H1 (cell line): ENCODE measurements around the gene GLO1. TPM values are rescaled to one million over a fixed set of nuclear protein-coding genes. Genes with fewer than 3 reads are reported as not detected.

ENCODE experiments used
- CTCF ChIA-PET: fragments of 300-600 bp; sonication (Branson Sonifier 250); formaldehyde crosslinking; loops from one replicate; lab custom pipeline; 2021; ENCODE audit not compliant: partially characterized antibody; lab: Charles Lee
- POLR2A ChIA-PET: fragments of 300-600 bp; sonication (Branson Sonifier 250); formaldehyde crosslinking; loops from one replicate; lab custom pipeline; 2021; ENCODE audit warnings: inconsistent platforms; ENCODE audit not compliant: partially characterized antibody; lab: Charles Lee
- DNase-seq, 2 experiments: peaks; one replicate each; pipeline versions ENCODE4 v3.0.0 to v3.0.0-alpha.2; 2010 to 2022; ENCODE audit warnings: low spot score in 2 of 2, low read depth in 1 of 2, mixed read lengths in 1 of 2
- FAIRE-seq: peaks from 2 replicates; lab custom pipeline; 2011; peaks lifted over from hg19 to GRCh38; lab: Jason Lieb, UNC
- H2AFZ ChIP-seq: 2 replicates; pipeline ENCODE4 v1.8.1; 2012; ENCODE audit warnings: low read length, inconsistent platforms
- H2AK5ac ChIP-seq: 2 replicates; pipeline ENCODE4 v1.6.1; 2013; ENCODE audit warnings: low read depth, low read length
- H2BK120ac ChIP-seq: replicated peaks from 2 replicates; pipeline ENCODE3; 2013; ENCODE audit warnings: low read depth, low read length, inconsistent platforms
- H2BK12ac ChIP-seq: 2 replicates; pipeline ENCODE4 v1.6.1; 2013; ENCODE audit warnings: low read depth, low read length
- H2BK15ac ChIP-seq: 2 replicates; pipeline ENCODE4 v1.6.1; 2013; ENCODE audit warnings: low read length
- H2BK20ac ChIP-seq: 2 replicates; pipeline ENCODE4 v1.6.1; 2013; ENCODE audit warnings: low read length
- H2BK5ac ChIP-seq: 2 replicates; pipeline ENCODE4 v1.6.1; 2013; ENCODE audit warnings: low read depth, low read length
- H3K14ac ChIP-seq: 2 replicates; pipeline ENCODE4 v1.6.1; 2013; ENCODE audit warnings: inconsistent platforms; ENCODE audit not compliant: insufficient read length
- H3K18ac ChIP-seq: 2 replicates; pipeline ENCODE4 v1.6.1; 2013; ENCODE audit warnings: low read length; ENCODE audit errors: extremely low read depth
- H3K23ac ChIP-seq: 2 replicates; pipeline ENCODE4 v1.6.1; 2013; ENCODE audit warnings: inconsistent platforms; ENCODE audit not compliant: insufficient read length
- H3K23me2 ChIP-seq: 2 replicates; pipeline ENCODE4 v1.6.1; 2013; ENCODE audit warnings: low read depth, low read length
- H3K27ac ChIP-seq: 2 replicates; pipeline ENCODE4 v1.6.1; 2011; ENCODE audit warnings: low read depth, low read length, inconsistent platforms
- H3K27me3 ChIP-seq, 4 experiments: replicated peaks in 1 of 4; 1 replicate in 1 of 4; 2 replicates in 3 of 4; pipeline versions ENCODE4 v1.6.1 to v1.8.1; 2011 to 2013; ENCODE audit warnings: low read length in 3 of 4, mild to moderate bottlenecking in 3 of 4, inconsistent platforms in 2 of 4, mixed read lengths in 2 of 4, moderate library complexity in 1 of 4; ENCODE audit not compliant: control insufficient read depth in 3 of 4, insufficient read depth in 3 of 4; ENCODE audit errors: extremely low read depth in 1 of 4
- H3K36me3 ChIP-seq, 4 experiments: 2 replicates each; pipeline versions ENCODE4 v1.6.1 to v1.8.1; 2011 to 2013; ENCODE audit warnings: mild to moderate bottlenecking in 4 of 4, low read length in 3 of 4, moderate library complexity in 2 of 4, control low read depth in 1 of 4, inconsistent platforms in 1 of 4; ENCODE audit not compliant: insufficient read depth in 4 of 4, control insufficient read depth in 2 of 4
- H3K4ac ChIP-seq: replicated peaks from 2 replicates; pipeline ENCODE3; 2013; ENCODE audit warnings: low read length, low read depth, mixed read lengths, inconsistent platforms; ENCODE audit not compliant: insufficient read length
- H3K4me1 ChIP-seq, 4 experiments: replicated peaks in 1 of 4; 1 replicate in 1 of 4; 2 replicates in 3 of 4; pipeline versions ENCODE4 v1.6.1 to v1.8.1; 2011 to 2013; ENCODE audit warnings: low read length in 3 of 4, inconsistent platforms in 2 of 4, mixed read lengths in 1 of 4; ENCODE audit not compliant: insufficient read depth in 4 of 4, control insufficient read depth in 3 of 4
- H3K4me2 ChIP-seq, 2 experiments: 2 replicates each; pipeline versions ENCODE4 v1.6.1 to v1.8.1; 2011 to 2013; ENCODE audit warnings: low read depth in 2 of 2, low read length in 2 of 2, control low read depth in 1 of 2, inconsistent platforms in 1 of 2, mild to moderate bottlenecking in 1 of 2; ENCODE audit not compliant: insufficient read depth in 1 of 2
- H3K4me3 ChIP-seq, 4 experiments: fragments of 200-600, 300-600 bp in 1 of 4; sonication (generic), shearing (Covaris generic), sonication (Bioruptor Twin) in 1 of 4; 2 replicates each; pipeline versions ENCODE4 v1.5.1 to v1.8.1; 2011 to 2016; ENCODE audit warnings: low read length in 4 of 4, low read depth in 3 of 4, control low read depth in 2 of 4, inconsistent platforms in 2 of 4, mild to moderate bottlenecking in 2 of 4, mixed read lengths in 1 of 4, moderate library complexity in 1 of 4; ENCODE audit not compliant: insufficient read depth in 2 of 4; ENCODE audit errors: extremely low read depth in 1 of 4
- H3K56ac ChIP-seq: replicated peaks from 2 replicates; pipeline ENCODE3; 2013; ENCODE audit warnings: low read depth, mild to moderate bottlenecking, mixed read lengths, low read length, inconsistent platforms; ENCODE audit not compliant: insufficient read length
- H3K79me1 ChIP-seq: 2 replicates; pipeline ENCODE4 v1.6.1; 2013; ENCODE audit warnings: low read depth, low read length, control low read depth
- H3K79me2 ChIP-seq, 2 experiments: 2 replicates each; pipeline versions ENCODE4 v1.6.1 to v1.8.1; 2012 to 2013; ENCODE audit warnings: low read length in 2 of 2, mild to moderate bottlenecking in 2 of 2, inconsistent platforms in 1 of 2; ENCODE audit not compliant: insufficient read depth in 2 of 2, control insufficient read depth in 1 of 2
- H3K9ac ChIP-seq, 4 experiments: replicated peaks in 1 of 4; 1 replicate in 1 of 4; 2 replicates in 3 of 4; pipeline versions ENCODE4 v1.6.1 to v1.8.1; 2011 to 2013; ENCODE audit warnings: low read depth in 3 of 4, low read length in 3 of 4, control low read depth in 2 of 4, mild to moderate bottlenecking in 2 of 4, moderate library complexity in 2 of 4, inconsistent platforms in 1 of 4; ENCODE audit errors: extremely low read depth in 1 of 4
- H3K9me3 ChIP-seq, 2 experiments: 2 replicates each; pipeline versions ENCODE4 v1.6.1 to v1.8.1; 2012 to 2013; ENCODE audit warnings: mild to moderate bottlenecking in 2 of 2, moderate library complexity in 2 of 2, control low read depth in 1 of 2, inconsistent platforms in 1 of 2, low read depth in 1 of 2, low read length in 1 of 2, mixed read lengths in 1 of 2; ENCODE audit not compliant: insufficient read depth in 2 of 2
- H4K20me1 ChIP-seq, 2 experiments: replicated peaks in 1 of 2; 2 replicates each; pipeline versions ENCODE3 to v1.8.1; 2011 to 2013; ENCODE audit warnings: inconsistent platforms in 2 of 2, low read length in 2 of 2, mild to moderate bottlenecking in 1 of 2; ENCODE audit not compliant: insufficient read depth in 2 of 2, control insufficient read depth in 1 of 2
- H4K5ac ChIP-seq: 2 replicates; pipeline ENCODE4 v1.6.1; 2013; ENCODE audit warnings: low read length, low read depth, mixed read lengths, inconsistent platforms; ENCODE audit not compliant: insufficient read length
- H4K8ac ChIP-seq: 2 replicates; pipeline ENCODE4 v1.8.0; 2013; ENCODE audit warnings: mild to moderate bottlenecking, moderate library complexity, low read length, inconsistent platforms; ENCODE audit not compliant: insufficient read depth; ENCODE audit errors: extremely low read depth
- H4K91ac ChIP-seq: replicated peaks from 2 replicates; pipeline ENCODE3; 2013; ENCODE audit warnings: low read length, mixed read lengths, inconsistent platforms; ENCODE audit not compliant: insufficient read length
- CHD1 ChIP-seq: IDR thresholded peaks from 2 replicates; pipeline ENCODE4 v1.6.1; 2012; ENCODE audit warnings: low read depth, low read length, improper control_type of control experiment
- WGBS, 2 experiments: shearing (Covaris generic) in 1 of 2; methylation state at CpG; one replicate each; pipeline versions ENCODE4 v1.1.6 to v1.1.7; 2013 to 2015; ENCODE audit warnings: low lambda C conversion rate in 2 of 2, mixed read lengths in 2 of 2, inconsistent platforms in 1 of 2, low coverage in 1 of 2, missing lambda C conversion rate in 1 of 2; ENCODE audit not compliant: insufficient replicate concordance in 2 of 2, insufficient coverage in 1 of 2, insufficient read length in 1 of 2; ENCODE audit errors: extremely low coverage in 1 of 2, missing lambda C conversion rate in 1 of 2; 5-methylcytosine and 5-hydroxymethylcytosine counted together
- polyA plus RNA-seq, 7 experiments: library from polyadenylated mRNA; depleted of rRNA in 3 of 7; stranded (reverse) in 5 of 7; unstranded in 2 of 7; fragments of >200 nt in 5 of 7; fragments of 200-250 nt in 2 of 7; gene quantifications; 1 replicate in 5 of 7; 2 replicates in 1 of 7; 4 replicates in 1 of 7; pipeline versions ENCODE4 v1.2.1 to v1.2.3, GENCODE V29; 2011 to 2013; ENCODE audit warnings: missing spikeins in 2 of 7, mixed read lengths in 2 of 7
- total RNA-seq: library from RNA; stranded (reverse); fragmentation: NEBNext Ultra II Directional; extraction: Animal tissue kit (Norgen Biotek cat#: 25700); gene quantifications from 2 replicates; pipeline ENCODE4 v1.2.1, GENCODE V29; 2021

Gene GLO1
- total and polyA plus RNA-seq, 2 of the 8 experiments (the other 6 are each of a cell fraction or from before 2014, with no cell fraction given) = 104 to 170 TPM

- H3K27me3 ChIP-seq = no peaks in the 10 kb centered on the region
- no peak for DNase-seq
- H3K4me2 ChIP-seq = no peak overlapping the region
- no peaks in the 10 kb centered on the region for H3K4me1 ChIP-seq
- no peak overlapping the region for H3K4ac ChIP-seq
- peaks cover 6% of the 10 kb centered on the region for H3K79me1 ChIP-seq
- peaks cover 3 to 54% of the 10 kb centered on the region in 2 experiments; a peak in 3 of 4 replicates for H3K79me2 ChIP-seq
- H2BK12ac ChIP-seq = no peak overlapping the region
- no peak overlapping the region for H3K9ac ChIP-seq
- ChIA-PET CTCF (interaction anchor here (0.6 to 1.2 kb wide), 4 partner anchors 34 to 536 kb away, joined by 3 to 6 read pairs (median 3); no protein-coding TSS in a partner anchor), POLR2A (no interaction called here)
- no peak overlapping the region for H3K23ac ChIP-seq
- H3K18ac ChIP-seq = no peak overlapping the region
- peaks cover 11 to 12% of the 10 kb centered on the region in 2 experiments for H4K20me1 ChIP-seq
- no peak overlapping the region for H4K91ac ChIP-seq
- no peak for FAIRE-seq
- H2BK20ac ChIP-seq = no peak overlapping the region
- no peaks in the 10 kb centered on the region for H3K9me3 ChIP-seq
- no peak overlapping the region for H2BK15ac ChIP-seq
- no peak overlapping the region for H2BK5ac ChIP-seq
- H3K4me3 ChIP-seq = no peak overlapping the region
- no peak overlapping the region for H2BK120ac ChIP-seq
- no peak overlapping the region for H3K27ac ChIP-seq
- no peak overlapping the region for H2AFZ ChIP-seq
- H4K5ac ChIP-seq = no peak overlapping the region
- H4K8ac ChIP-seq = no peak overlapping the region
- 92% methylated on average over 4 of the region's 4 CpGs; no CpG with 5 or more reads in 1 of the 2 experiments for WGBS, 2 experiments
- H3K23me2 ChIP-seq = no peaks in the 10 kb centered on the region
- H3K36me3 ChIP-seq = peaks cover 4 to 43% (median 18%) of the 10 kb centered on the region in 4 experiments; a peak in 7 of 8 replicates
- no peak overlapping the region for H2AK5ac ChIP-seq
- H3K14ac ChIP-seq = no peak overlapping the region
- H3K56ac ChIP-seq = no peak overlapping the region
- TF ChIP-seq CHD1 = no peak
These were observed 16.5 kb downstream of the GLO1 start for GRCh38 chr6:38686270-38687042.
